Measurements from ENCODE around the gene MMP11. TPM values are rescaled to one million over a fixed set of nuclear protein-coding genes. Genes with fewer than 3 reads are reported as not detected.

The MMP11 gene
- total and polyA plus RNA-seq, 2 experiments from 2014 or later = 5.3 to 17.4 TPM

DNA sequence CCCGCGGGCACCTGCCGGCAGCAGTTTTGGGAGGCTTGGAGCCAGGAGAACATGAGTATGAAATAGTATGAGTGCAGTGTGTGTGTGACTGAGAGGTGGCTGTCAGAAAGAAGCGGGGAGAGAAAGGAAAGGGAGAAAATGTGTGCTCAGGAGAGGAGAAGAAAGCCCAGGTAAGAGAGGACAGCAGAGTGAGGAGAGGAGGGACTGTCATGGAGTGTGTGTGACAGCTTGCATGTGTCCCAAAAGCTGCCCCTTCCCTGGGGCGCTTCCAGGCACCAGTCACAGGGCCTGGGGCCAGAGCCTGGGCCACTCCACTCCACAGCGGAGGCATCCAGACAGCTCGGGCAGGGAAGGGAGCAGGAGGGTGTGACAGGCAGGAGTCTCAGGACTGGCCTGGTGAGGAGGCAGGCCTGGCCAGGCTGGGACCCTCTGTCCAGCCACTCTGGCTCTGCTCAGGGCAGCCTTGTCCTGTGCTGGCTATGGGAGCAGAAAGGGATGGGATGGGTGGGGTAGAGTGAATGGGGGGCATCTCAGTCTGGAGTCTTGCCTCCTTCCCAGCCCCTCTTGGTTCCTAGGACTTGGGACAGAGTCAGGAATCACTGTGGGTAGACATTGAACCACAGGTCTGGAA, 949 bp downstream of the MMP11 start:
- Histone ChIP-seq H3K79me2 (replicated peaks; ENCODE audit: insufficient read depth) (no peaks in the 10 kb centered on the region), H3K36me3 (ENCODE audit: insufficient read depth) (no peaks in the 10 kb centered on the region), H3K4me2 (peak overlapping the region; percentile 98), H3K9me2 (ENCODE audit: insufficient read depth) (no peaks in the 10 kb centered on the region), H3K27ac (ENCODE audit: low read depth) (no peak overlapping the region), H4K20me1 (replicated peaks; ENCODE audit: insufficient read depth) (no peaks in the 10 kb centered on the region), H3K4me3 (peak overlapping the region; percentile 84), H2AFZ (peak overlapping the region; percentile 93), H3K27me3 (ENCODE audit: insufficient read depth) (peaks cover 39% of the 10 kb centered on the region), H3F3A (replicated peaks; ENCODE audit: low read depth) (peaks cover 13% of the 10 kb centered on the region), H3K4me1 (ENCODE audit: insufficient read depth) (peaks cover 6% of the 10 kb centered on the region; the same call in 1 of the 2 replicates)
- peak overlapping the region; percentile 76 for H3K4me3 Mint-ChIP-seq
- peaks cover 17% of the 10 kb centered on the region for H3K4me1 Mint-ChIP-seq
- peak; percentile 4; the same call in 1 of the 3 replicates for ATAC-seq
- peaks cover 33% of the 10 kb centered on the region for H3K27me3 Mint-ChIP-seq (ENCODE audit: insufficient read depth, low read depth, poor library complexity)
- H3K27ac Mint-ChIP-seq = no peak overlapping the region
- DNase-seq (ENCODE audit: low spot score) = no peak
- no peak for TF ChIP-seq NANOG (IDR thresholded peaks at IDR 0.05; ENCODE audit: borderline replicate concordance)
- TF ChIP-seq ZNF114 (CRISPR knock-in tag; IDR thresholded peaks at IDR 0.05) = no peak
- no peak for TF ChIP-seq CREB1 (CRISPR knock-in tag; IDR thresholded peaks at IDR 0.05; ENCODE audit: low read depth)
- TF ChIP-seq REST (IDR thresholded peaks at IDR 0.05; ENCODE audit: unreplicated experiment) = no peak
- TF ChIP-seq ZNF331 (CRISPR knock-in tag; IDR thresholded peaks at IDR 0.05; ENCODE audit: low read depth) = no peak
- no peak for TF ChIP-seq CTCF (conservative IDR thresholded peaks at IDR 0.05; ENCODE audit: low read depth in 2 of 2)
- no peak for TF ChIP-seq EZH2phosphoT487 (IDR thresholded peaks at IDR 0.05; ENCODE audit: unreplicated experiment)
- TF ChIP-seq EZH2 (IDR thresholded peaks at IDR 0.05; ENCODE audit: low read depth, unreplicated experiment) = no peak
- no peak for TF ChIP-seq JUNB (IDR thresholded peaks at IDR 0.05; ENCODE audit: unreplicated experiment)
- TF ChIP-seq, protein P1, sequence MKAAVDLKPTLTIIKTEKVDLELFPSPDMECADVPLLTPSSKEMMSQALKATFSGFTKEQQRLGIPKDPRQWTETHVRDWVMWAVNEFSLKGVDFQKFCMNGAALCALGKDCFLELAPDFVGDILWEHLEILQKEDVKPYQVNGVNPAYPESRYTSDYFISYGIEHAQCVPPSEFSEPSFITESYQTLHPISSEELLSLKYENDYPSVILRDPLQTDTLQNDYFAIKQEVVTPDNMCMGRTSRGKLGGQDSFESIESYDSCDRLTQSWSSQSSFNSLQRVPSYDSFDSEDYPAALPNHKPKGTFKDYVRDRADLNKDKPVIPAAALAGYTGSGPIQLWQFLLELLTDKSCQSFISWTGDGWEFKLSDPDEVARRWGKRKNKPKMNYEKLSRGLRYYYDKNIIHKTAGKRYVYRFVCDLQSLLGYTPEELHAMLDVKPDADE (IDR thresholded peaks at IDR 0.05) = no peak
- no peak for TF ChIP-seq STAT1 (IDR thresholded peaks at IDR 0.05; ENCODE audit: unreplicated experiment)
- TF ChIP-seq, protein P2, sequence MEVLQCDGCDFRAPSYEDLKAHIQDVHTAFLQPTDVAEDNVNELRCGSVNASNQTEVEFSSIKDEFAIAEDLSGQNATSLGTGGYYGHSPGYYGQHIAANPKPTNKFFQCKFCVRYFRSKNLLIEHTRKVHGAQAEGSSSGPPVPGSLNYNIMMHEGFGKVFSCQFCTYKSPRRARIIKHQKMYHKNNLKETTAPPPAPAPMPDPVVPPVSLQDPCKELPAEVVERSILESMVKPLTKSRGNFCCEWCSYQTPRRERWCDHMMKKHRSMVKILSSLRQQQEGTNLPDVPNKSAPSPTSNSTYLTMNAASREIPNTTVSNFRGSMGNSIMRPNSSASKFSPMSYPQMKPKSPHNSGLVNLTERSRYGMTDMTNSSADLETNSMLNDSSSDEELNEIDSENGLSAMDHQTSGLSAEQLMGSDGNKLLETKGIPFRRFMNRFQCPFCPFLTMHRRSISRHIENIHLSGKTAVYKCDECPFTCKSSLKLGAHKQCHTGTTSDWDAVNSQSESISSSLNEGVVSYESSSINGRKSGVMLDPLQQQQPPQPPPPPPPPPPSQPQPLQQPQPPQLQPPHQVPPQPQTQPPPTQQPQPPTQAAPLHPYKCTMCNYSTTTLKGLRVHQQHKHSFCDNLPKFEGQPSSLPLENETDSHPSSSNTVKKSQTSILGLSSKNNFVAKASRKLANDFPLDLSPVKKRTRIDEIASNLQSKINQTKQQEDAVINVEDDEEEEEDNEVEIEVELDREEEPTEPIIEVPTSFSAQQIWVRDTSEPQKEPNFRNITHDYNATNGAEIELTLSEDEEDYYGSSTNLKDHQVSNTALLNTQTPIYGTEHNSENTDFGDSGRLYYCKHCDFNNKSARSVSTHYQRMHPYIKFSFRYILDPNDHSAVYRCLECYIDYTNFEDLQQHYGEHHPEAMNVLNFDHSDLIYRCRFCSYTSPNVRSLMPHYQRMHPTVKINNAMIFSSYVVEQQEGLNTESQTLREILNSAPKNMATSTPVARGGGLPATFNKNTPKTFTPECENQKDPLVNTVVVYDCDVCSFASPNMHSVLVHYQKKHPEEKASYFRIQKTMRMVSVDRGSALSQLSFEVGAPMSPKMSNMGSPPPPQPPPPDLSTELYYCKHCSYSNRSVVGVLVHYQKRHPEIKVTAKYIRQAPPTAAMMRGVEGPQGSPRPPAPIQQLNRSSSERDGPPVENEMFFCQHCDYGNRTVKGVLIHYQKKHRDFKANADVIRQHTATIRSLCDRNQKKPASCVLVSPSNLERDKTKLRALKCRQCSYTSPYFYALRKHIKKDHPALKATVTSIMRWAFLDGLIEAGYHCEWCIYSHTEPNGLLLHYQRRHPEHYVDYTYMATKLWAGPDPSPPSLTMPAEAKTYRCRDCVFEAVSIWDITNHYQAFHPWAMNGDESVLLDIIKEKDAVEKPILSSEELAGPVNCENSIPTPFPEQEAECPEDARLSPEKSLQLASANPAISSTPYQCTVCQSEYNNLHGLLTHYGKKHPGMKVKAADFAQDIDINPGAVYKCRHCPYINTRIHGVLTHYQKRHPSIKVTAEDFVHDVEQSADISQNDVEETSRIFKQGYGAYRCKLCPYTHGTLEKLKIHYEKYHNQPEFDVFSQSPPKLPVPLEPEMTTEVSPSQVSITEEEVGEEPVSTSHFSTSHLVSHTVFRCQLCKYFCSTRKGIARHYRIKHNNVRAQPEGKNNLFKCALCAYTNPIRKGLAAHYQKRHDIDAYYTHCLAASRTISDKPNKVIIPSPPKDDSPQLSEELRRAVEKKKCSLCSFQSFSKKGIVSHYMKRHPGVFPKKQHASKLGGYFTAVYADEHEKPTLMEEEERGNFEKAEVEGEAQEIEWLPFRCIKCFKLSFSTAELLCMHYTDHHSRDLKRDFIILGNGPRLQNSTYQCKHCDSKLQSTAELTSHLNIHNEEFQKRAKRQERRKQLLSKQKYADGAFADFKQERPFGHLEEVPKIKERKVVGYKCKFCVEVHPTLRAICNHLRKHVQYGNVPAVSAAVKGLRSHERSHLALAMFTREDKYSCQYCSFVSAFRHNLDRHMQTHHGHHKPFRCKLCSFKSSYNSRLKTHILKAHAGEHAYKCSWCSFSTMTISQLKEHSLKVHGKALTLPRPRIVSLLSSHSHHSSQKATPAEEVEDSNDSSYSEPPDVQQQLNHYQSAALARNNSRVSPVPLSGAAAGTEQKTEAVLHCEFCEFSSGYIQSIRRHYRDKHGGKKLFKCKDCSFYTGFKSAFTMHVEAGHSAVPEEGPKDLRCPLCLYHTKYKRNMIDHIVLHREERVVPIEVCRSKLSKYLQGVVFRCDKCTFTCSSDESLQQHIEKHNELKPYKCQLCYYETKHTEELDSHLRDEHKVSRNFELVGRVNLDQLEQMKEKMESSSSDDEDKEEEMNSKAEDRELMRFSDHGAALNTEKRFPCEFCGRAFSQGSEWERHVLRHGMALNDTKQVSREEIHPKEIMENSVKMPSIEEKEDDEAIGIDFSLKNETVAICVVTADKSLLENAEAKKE (CRISPR knock-in tag; IDR thresholded peaks at IDR 0.05) = no peak
- TF ChIP-seq POLR2AphosphoS5 (IDR thresholded peaks at IDR 0.05; ENCODE audit: low read depth) = no peak
- H3K36me3 Mint-ChIP-seq (ENCODE audit: low read depth) = no peaks in the 10 kb centered on the region
- H3K9me3 Mint-ChIP-seq = no peaks in the 10 kb centered on the region
